Measurements from ENCODE around the gene KLHDC8A. TPM values are rescaled to one million over a fixed set of nuclear protein-coding genes. Genes with fewer than 3 reads are reported as not detected.
"Not testable (repeated sequence)": the region's sequence is repeated elsewhere in the genome, so short reads cannot be mapped to it uniquely, and the experiment has no call there.

The KLHDC8A gene
- total RNA-seq, 1 donor, result not detected

GRCh38 chr1:205365945-205366463 is 9.3 kb upstream of the KLHDC8A start:
- H3K9me3 ChIP-seq (ENCODE audit: low read depth, low read length), result no peaks in the 10 kb centered on the region
- no peak for DNase-seq (ENCODE audit: insufficient read length, low spot score, missing footprints)
- H2AFZ ChIP-seq (ENCODE audit: low read length), result peak overlapping the region; percentile 37

GRCh38 chr1:205365086-205365485 is 8.4 kb upstream of the KLHDC8A start:
- peaks cover 26% of the 10 kb centered on the region for H3K27me3 ChIP-seq (ENCODE audit: insufficient read depth, low read length)
- not testable (repeated sequence) for H3K27ac ChIP-seq (ENCODE audit: low read depth, low read length); H4K20me1 ChIP-seq (ENCODE audit: insufficient read depth, low read length); H3K36me3 ChIP-seq (ENCODE audit: insufficient read depth, low read length); DNase-seq (ENCODE audit: insufficient read length, low spot score, missing footprints); H2AFZ ChIP-seq (ENCODE audit: low read length); H3K4me3 ChIP-seq (ENCODE audit: insufficient read depth, low read length); H3K9me3 ChIP-seq (ENCODE audit: low read depth, low read length); H3K79me2 ChIP-seq (ENCODE audit: insufficient read depth, low read length); H3K4me2 ChIP-seq (ENCODE audit: insufficient read depth, low read length)
- H3K4me1 ChIP-seq (ENCODE audit: insufficient read depth, low read length), result peaks cover 12% of the 10 kb centered on the region

More at GRCh38 chr1:205365945-205366463, 9.3 kb upstream of the KLHDC8A start:
- Histone ChIP-seq H3K36me3 (ENCODE audit: insufficient read depth, low read length) (no peaks in the 10 kb centered on the region), H3K4me2 (ENCODE audit: insufficient read depth, low read length) (peak overlapping the region; percentile 45), H3K4me1 (ENCODE audit: insufficient read depth, low read length) (peaks cover 12% of the 10 kb centered on the region), H3K4me3 (ENCODE audit: insufficient read depth, low read length) (no peak overlapping the region), H3K27me3 (ENCODE audit: insufficient read depth, low read length) (peaks cover 20% of the 10 kb centered on the region), H3K27ac (ENCODE audit: low read depth, low read length) (no peak overlapping the region), H3K79me2 (ENCODE audit: insufficient read depth, low read length) (no peaks in the 10 kb centered on the region), H4K20me1 (ENCODE audit: insufficient read depth, low read length) (no peaks in the 10 kb centered on the region)
- TF ChIP-seq CTCF (IDR thresholded peaks at IDR 0.05; ENCODE audit: extremely low read depth, low read depth, low read length), result no peak

GRCh38 chr1:205360891-205361290 is 4.2 kb upstream of the KLHDC8A start:
- TF ChIP-seq CTCF (IDR thresholded peaks at IDR 0.05; ENCODE audit: extremely low read depth, low read depth, low read length), result no peak

GRCh38 chr1:205359771-205360565 is 3.2 kb upstream of the KLHDC8A start:
- no peak for DNase-seq (ENCODE audit: insufficient read length, low spot score, missing footprints)
- Histone ChIP-seq H4K20me1 (ENCODE audit: insufficient read depth, low read length) (no peaks in the 10 kb centered on the region), H3K36me3 (ENCODE audit: insufficient read depth, low read length) (no peaks in the 10 kb centered on the region), H2AFZ (ENCODE audit: low read length) (no peak overlapping the region), H3K4me1 (ENCODE audit: insufficient read depth, low read length) (peaks cover 5% of the 10 kb centered on the region), H3K79me2 (ENCODE audit: insufficient read depth, low read length) (no peaks in the 10 kb centered on the region), H3K4me2 (ENCODE audit: insufficient read depth, low read length) (no peak overlapping the region), H3K27ac (ENCODE audit: low read depth, low read length) (no peak overlapping the region), H3K27me3 (ENCODE audit: insufficient read depth, low read length) (peaks cover 48% of the 10 kb centered on the region), H3K9me3 (ENCODE audit: low read depth, low read length) (no peaks in the 10 kb centered on the region), H3K4me3 (ENCODE audit: insufficient read depth, low read length) (no peak overlapping the region)
- TF ChIP-seq CTCF (IDR thresholded peaks at IDR 0.05; ENCODE audit: extremely low read depth, low read depth, low read length), result no peak

More at GRCh38 chr1:205360891-205361290, 4.2 kb upstream of the KLHDC8A start:
- Histone ChIP-seq H4K20me1 (ENCODE audit: insufficient read depth, low read length) (no peaks in the 10 kb centered on the region), H3K4me1 (ENCODE audit: insufficient read depth, low read length) (peaks cover 6% of the 10 kb centered on the region), H3K79me2 (ENCODE audit: insufficient read depth, low read length) (no peaks in the 10 kb centered on the region), H3K27me3 (ENCODE audit: insufficient read depth, low read length) (peaks cover 48% of the 10 kb centered on the region), H3K9me3 (ENCODE audit: low read depth, low read length) (no peaks in the 10 kb centered on the region), H3K4me3 (ENCODE audit: insufficient read depth, low read length) (no peak overlapping the region), H3K36me3 (ENCODE audit: insufficient read depth, low read length) (no peaks in the 10 kb centered on the region), H3K27ac (ENCODE audit: low read depth, low read length) (no peak overlapping the region), H2AFZ (ENCODE audit: low read length) (no peak overlapping the region), H3K4me2 (ENCODE audit: insufficient read depth, low read length) (no peak overlapping the region)
- DNase-seq (ENCODE audit: insufficient read length, low spot score, missing footprints), result no peak
